Thoracic aorta (tissue), 2 donors: Measurements from ENCODE around the gene DEXI. TPM values are rescaled to one million over a fixed set of nuclear protein-coding genes. Genes with fewer than 3 reads are reported as not detected.

Source experiments
- ATAC-seq: fragments of 150-250 bp; one replicate; pipeline ENCODE4 v1.8.0; 2017; ENCODE audit warnings: low read depth; ENCODE audit not compliant: insufficient number of reproducible peaks, low FRiP score
- DNase-seq: peaks from one replicate; pipeline ENCODE4 v3.0.0-alpha.2; 2020; ENCODE audit warnings: low spot score
- H3K27ac ChIP-seq, 2 donors: fragments of 200-600 bp; sonication (generic); 1 replicate in 1 of 2; 2 replicates in 1 of 2; pipeline ENCODE4 v1.5.1; 2016; ENCODE audit warnings: mild to moderate bottlenecking in 2 of 2, moderate library complexity in 2 of 2
- H3K27me3 ChIP-seq: fragments of 200-600 bp; sonication (generic); replicated peaks from 2 replicates; pipeline ENCODE4 v1.6.0; 2016; ENCODE audit warnings: mild to moderate bottlenecking; ENCODE audit not compliant: insufficient read depth
- H3K36me3 ChIP-seq: fragments of 200-600 bp; sonication (generic); one replicate; pipeline ENCODE4 v1.5.1; 2016
- H3K4me1 ChIP-seq, 2 donors: fragments of 200-600 bp; sonication (generic); 1 replicate in 1 of 2; 2 replicates in 1 of 2; pipeline versions ENCODE4 v1.5.1 to v1.6.0; 2016; ENCODE audit warnings: low read depth in 2 of 2, mild to moderate bottlenecking in 1 of 2; ENCODE audit not compliant: control insufficient read depth in 1 of 2
- H3K4me3 ChIP-seq: fragments of 200-600 bp; sonication (generic); 2 replicates; pipeline ENCODE4 v1.5.1; 2016; ENCODE audit warnings: mild to moderate bottlenecking
- H3K9me3 ChIP-seq: fragments of 200-600 bp; sonication (generic); 2 replicates; pipeline ENCODE4 v1.5.1; 2016
- total RNA-seq, 2 donors: library from RNA; depleted of rRNA; stranded (reverse); fragments of >200 nt; gene quantifications; one replicate each; pipeline versions ENCODE4 v1.1.0 to v1.2.3, GENCODE V29; 2016
- TF ChIP-seq, protein P1 (sequence below): fragments of 200-600 bp; sonication (generic); IDR thresholded peaks from one replicate; pipeline ENCODE4 v1.5.1; 2019; ENCODE audit warnings: antibody characterized with exemption

DEXI gene
- total RNA-seq, 2 donors from 2014 or later, result 120 to 157 TPM

DNA sequence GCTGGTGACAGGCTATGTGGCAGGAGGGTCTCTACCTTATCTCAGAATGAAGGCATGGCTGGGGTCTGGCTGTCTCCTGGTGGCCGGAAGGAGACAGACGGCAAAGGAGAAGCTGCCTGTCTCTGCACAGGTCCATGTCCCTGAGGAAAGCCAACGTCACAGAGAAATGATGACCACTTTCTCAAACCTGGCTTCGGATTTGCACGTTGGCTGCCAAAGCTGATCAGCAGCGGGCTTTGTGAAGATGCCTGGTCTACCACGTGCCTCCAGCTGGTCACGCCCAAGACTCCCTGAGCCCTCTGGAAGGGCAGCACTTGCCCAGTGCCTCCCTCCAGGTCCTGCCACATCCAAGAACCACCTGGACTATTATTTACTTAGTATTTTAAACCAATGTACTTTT lies 8.4 kb downstream of the DEXI start:
- Histone ChIP-seq H3K36me3 (no peaks in the 10 kb centered on the region), H3K27ac (no peak overlapping the region)
- no peak for DNase-seq

DNA sequence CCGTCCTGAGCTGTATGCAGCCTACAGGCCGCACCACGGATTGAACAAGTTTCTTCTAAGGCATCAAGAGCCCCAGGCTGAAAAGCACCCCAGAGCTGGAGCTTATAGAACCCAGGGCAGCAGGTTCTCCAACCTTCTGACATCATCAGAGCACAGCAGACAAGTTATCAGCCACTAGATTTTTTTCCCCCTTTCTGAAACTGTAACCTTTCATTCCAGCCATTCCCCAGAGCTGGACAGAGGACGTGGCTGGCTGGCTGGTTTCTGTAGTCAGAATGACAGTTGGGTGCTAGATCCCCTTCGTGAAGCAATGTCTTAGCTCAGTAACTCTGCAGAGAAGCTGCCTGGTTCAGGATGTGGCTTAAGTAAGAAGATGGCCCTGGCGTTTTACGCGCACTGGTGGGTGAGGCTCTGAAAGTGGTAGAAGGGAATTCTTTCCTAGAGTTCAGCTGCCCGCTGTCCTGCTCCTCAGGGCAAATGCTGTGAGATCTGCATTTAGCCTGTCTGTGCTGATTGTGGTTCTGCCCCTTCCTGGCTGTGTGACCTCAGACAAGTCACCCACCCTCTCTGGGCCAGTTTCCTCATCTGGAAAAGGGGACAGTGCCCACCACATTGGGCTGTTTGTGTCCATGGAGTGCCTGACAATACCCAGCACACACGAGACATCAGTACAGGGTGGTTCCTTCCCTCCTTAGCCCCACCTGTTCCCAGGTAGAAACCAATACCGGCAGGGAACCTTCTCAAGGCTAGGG lies 9.1 kb downstream of the DEXI start:
- TF ChIP-seq, protein P1, sequence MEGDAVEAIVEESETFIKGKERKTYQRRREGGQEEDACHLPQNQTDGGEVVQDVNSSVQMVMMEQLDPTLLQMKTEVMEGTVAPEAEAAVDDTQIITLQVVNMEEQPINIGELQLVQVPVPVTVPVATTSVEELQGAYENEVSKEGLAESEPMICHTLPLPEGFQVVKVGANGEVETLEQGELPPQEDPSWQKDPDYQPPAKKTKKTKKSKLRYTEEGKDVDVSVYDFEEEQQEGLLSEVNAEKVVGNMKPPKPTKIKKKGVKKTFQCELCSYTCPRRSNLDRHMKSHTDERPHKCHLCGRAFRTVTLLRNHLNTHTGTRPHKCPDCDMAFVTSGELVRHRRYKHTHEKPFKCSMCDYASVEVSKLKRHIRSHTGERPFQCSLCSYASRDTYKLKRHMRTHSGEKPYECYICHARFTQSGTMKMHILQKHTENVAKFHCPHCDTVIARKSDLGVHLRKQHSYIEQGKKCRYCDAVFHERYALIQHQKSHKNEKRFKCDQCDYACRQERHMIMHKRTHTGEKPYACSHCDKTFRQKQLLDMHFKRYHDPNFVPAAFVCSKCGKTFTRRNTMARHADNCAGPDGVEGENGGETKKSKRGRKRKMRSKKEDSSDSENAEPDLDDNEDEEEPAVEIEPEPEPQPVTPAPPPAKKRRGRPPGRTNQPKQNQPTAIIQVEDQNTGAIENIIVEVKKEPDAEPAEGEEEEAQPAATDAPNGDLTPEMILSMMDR, result no peak
- no peaks in the 10 kb centered on the region for H3K9me3 ChIP-seq
- no peaks in the 10 kb centered on the region for H3K27me3 ChIP-seq
- ATAC-seq (no peak), DNase-seq (no peak)
- H3K4me1 ChIP-seq, result peaks cover 38 to 76% of the 10 kb centered on the region in 2 donors
- H3K4me3 ChIP-seq, result no peak overlapping the region
- H3K27ac ChIP-seq, result no peak overlapping the region
- peaks cover 6% of the 10 kb centered on the region for H3K36me3 ChIP-seq

More for the DNA sequence above, 8.4 kb downstream of the DEXI start:
- ATAC-seq, result no peak
- Histone ChIP-seq H3K4me1 (peaks cover 45 to 84% of the 10 kb centered on the region in 2 donors), H3K4me3 (no peak overlapping the region), H3K9me3 (no peaks in the 10 kb centered on the region), H3K27me3 (no peaks in the 10 kb centered on the region)
- TF ChIP-seq, protein P1, result no peak

DNA sequence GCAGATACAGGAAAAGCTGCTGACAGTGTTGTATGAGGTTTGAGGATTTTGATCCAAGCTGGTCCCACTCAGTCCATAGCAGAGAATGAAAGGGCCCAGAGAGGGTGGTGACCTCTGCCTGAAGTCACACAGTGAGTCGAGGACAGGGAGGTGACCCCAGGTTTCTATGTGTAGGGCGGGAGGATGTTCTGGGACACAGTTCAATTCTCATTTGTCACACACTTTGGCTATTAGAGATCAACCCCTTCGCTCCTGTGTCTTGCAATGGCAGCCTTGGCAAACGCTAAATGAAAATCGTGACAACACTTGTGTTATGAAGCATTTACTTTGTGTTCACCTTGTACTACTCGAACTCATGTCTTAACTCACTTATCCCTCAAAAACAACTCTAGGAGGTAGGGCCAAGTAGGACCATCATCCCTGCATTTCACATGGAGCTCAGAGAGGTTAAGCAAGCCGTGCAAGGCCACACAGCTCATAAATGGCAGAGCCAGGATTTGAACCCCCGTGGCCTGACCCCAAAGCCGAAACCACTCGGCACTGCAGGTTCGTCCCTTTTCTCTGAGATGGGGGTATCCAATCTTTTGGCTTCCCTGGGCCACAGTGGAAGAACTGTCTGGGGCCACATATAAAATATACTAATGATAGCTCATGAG lies 10.2 kb downstream of the DEXI start:
- TF ChIP-seq, protein P1, result no peak
- Histone ChIP-seq H3K4me3 (no peak overlapping the region), H3K36me3 (peaks cover 16% of the 10 kb centered on the region), H3K4me1 (peaks cover 29 to 66% of the 10 kb centered on the region in 2 donors), H3K27me3 (no peaks in the 10 kb centered on the region), H3K9me3 (no peaks in the 10 kb centered on the region), H3K27ac (no peak overlapping the region)
- DNase-seq, result no peak
- ATAC-seq, result no peak

DNA sequence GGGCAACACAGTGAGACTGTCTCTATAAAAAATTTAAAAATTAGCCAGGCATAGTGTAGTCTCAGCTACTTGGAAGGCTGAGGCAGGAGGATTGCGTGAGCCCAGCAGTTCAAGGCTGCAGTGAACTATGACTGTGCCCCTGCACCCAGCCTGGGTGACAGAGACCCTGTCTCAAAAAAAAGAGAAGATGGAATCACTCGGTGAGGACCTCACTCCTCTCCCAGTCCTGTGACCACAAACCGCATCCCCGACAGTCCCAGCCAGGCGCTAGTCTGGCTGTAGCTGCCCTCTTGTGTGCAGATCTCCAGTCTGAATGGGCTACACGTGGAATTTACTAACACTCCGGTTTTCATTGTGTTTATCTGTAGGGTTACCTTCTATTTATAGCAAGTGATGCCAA lies 11.1 kb downstream of the DEXI start:
- H3K27ac ChIP-seq, result no peak overlapping the region
- H3K36me3 ChIP-seq, result peaks cover 24% of the 10 kb centered on the region
- H3K4me1 ChIP-seq, result peaks cover 22 to 56% of the 10 kb centered on the region in 2 donors
- H3K4me3 ChIP-seq, result no peak overlapping the region
- no peak for DNase-seq
- H3K9me3 ChIP-seq, result no peaks in the 10 kb centered on the region
- ATAC-seq, result no peak
- TF ChIP-seq, protein P1, result no peak
- no peaks in the 10 kb centered on the region for H3K27me3 ChIP-seq

DNA sequence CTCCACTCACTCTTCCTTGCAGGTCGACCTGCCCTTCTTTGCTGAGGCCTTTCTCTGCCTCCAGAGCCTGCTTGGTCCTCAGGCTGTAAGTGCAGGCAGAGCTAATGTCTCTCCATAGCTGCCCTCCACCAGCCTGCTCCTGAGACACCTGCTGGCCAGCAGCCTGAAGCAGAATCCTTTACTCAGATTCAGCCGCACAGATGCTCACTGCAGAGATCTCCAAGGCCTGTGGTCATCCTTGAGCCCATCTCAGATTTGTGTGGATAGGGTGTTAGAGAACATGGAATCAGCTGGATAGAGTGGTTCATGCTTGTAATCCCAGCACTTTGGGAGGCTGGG lies 11.5 kb downstream of the DEXI start:
- TF ChIP-seq, protein P1, result no peak
- Histone ChIP-seq H3K36me3 (peaks cover 24% of the 10 kb centered on the region), H3K4me3 (no peak overlapping the region), H3K27ac (no peak overlapping the region), H3K4me1 (peaks cover 19 to 52% of the 10 kb centered on the region in 2 donors), H3K27me3 (no peaks in the 10 kb centered on the region), H3K9me3 (no peaks in the 10 kb centered on the region)
- no peak for DNase-seq
- no peak for ATAC-seq
